ENCODE results near the gene ATP2C2.

ATP2C2 gene

DNA sequence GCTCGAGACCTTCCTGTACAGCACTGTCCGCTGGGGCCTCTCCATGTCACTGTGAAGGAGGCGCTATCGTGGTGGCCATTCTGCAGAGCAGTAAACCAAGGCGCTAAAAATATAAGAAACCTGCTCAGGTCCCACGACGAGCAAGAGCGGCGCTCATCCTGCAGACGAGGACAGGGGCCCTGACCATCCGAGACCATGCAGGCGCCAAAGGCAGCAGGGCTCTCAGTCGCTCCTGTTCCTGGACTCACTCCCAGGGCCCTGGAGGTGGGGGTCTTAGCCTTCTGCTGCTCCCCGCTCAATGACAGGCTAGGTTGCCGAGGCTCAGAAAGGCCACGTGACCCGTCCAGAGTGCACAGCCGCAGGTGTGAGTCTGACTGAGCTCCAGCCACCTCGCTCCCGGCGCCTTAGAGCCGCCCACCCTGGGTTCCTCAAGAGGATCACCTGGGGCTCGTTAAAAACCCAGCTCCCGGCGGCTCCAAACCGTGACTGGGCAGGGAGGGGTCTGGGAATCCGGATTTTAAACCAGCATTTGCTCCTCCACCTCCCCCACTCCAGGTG lies 509 bp upstream of the ATP2C2 start:
- TF ChIP-seq POLR2A (IDR thresholded peaks at IDR 0.05; ENCODE audit: low read depth, low read length) = no peak
- FAIRE-seq (no peak), DNase-seq (ENCODE audit: insufficient read length, low spot score) (no peak)

DNA sequence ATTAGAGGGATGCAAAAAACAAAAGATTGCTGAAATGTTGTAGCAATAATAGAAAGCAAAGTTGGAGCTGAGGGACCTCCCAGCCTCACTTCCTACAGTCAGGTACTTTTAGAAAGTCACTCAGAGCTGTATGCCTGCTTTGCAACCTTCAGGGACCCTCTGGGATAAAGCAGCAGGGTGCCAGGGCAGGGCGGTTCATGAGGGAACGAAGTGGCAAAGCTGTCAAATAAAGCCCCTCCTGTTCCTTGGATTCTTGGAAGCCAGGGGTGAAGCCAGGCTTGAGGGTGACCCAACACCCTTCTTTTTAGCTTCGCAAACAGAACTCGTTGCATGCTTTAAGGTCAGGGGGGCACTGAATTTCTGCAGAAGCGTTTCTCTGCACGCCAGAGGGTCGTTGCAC lies 767 bp downstream of the ATP2C2 start:
- DNase-seq (ENCODE audit: insufficient read length, low spot score) = no peak
- no peak for FAIRE-seq

DNA sequence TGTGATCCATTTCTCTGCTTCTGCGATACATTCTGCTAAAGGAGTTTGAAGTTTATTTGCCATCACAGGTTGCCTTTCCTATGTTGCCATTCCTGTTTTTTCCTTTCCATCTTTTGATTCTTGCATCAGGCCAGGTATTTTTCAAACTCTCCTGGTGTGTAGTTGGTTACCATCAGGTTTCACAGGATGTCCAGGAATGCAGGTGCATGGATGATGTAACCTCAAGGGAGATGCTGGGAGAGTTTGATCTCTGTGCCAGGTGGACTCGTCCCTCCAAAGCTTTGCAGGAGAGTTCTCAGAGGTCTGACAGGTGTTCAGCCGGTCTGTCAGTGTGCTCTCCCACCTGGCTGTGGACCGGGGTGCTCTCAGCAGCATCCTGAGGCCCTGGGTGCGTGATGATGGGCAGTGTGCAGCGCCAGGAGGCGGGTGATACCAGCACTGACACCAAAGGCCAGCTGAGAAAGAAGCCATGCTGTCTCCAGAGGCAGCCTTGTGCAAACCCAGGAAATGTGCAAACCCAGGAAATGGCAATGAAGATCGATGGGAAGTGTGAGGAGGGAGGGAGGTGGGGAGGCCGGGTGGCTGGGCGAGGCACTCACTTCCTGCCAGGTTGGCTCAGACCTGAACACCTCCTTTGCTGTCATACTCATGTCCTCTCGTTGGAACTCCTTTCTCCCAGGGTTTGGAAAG lies 1.7 kb downstream of the ATP2C2 start:
- TF ChIP-seq POLR2A (IDR thresholded peaks at IDR 0.05; ENCODE audit: low read depth, low read length) = no peak
- no peak for DNase-seq (ENCODE audit: insufficient read length, low spot score)
- no peak for FAIRE-seq

More for the DNA sequence above, 767 bp downstream of the ATP2C2 start:
- no peak for TF ChIP-seq POLR2A (IDR thresholded peaks at IDR 0.05; ENCODE audit: low read depth, low read length)

DNA sequence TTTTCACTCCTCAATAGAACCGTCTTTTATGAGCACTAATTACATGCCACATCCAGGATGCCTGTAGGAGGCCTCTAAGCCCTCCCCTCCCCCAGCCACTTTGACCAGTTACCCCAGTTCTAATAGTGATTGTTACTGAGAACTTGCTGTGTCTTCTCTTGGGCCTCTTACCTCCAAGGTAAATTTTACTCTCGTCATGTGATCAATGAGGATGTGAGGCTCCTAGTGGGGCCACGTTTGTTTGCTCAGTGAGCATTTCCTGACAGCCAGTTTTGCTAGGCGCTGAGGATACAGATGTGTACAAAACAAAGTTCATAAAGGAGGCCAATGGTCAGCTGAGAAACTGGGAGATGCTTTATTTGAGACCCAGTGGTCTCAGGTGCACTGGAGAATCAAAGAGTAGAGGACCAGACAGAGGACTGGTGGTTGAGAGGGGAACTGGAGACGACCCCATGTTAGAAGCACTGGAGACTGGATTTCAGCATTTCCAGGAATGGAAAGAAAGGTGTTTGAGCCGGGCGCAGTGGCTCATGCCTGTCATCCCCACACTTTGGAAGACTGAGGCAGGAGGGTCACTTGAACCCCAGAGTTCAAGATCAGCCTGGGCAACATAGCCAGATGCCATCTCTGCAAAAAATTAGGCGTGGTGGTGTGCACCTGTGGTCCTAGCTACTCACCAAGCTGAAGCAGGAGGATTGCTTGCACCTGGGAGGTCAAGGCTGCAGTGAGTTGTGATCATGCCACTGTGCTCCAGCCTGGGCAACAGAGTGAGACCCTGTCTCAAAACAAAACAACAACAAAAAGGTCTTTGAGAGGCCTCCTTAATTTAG lies 2.6 kb downstream of the ATP2C2 start:
- TF ChIP-seq POLR2A (IDR thresholded peaks at IDR 0.05; ENCODE audit: low read depth, low read length) = no peak

DNA sequence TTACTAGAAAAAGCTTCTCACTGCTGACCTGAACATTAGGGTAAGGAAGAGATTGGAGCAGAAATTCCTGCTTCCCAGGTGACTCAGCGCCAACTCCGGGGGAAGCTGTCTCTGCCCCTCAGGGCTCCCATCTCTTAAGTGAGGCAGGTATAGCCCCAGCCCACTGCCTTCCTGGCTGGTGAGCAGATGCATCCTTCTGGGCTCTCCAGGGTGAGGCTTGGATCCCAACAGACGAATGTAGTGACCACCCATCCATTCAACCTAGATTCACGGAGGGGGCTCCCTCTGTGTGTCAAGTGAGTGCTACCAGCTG lies 3.2 kb downstream of the ATP2C2 start:
- DNase-seq (ENCODE audit: insufficient read length, low spot score) = no peak
- TF ChIP-seq POLR2A (IDR thresholded peaks at IDR 0.05; ENCODE audit: low read depth, low read length) = no peak
- FAIRE-seq = no peak

More for the DNA sequence above, 2.6 kb downstream of the ATP2C2 start:
- FAIRE-seq (no peak), DNase-seq (ENCODE audit: insufficient read length, low spot score) (no peak)

DNA sequence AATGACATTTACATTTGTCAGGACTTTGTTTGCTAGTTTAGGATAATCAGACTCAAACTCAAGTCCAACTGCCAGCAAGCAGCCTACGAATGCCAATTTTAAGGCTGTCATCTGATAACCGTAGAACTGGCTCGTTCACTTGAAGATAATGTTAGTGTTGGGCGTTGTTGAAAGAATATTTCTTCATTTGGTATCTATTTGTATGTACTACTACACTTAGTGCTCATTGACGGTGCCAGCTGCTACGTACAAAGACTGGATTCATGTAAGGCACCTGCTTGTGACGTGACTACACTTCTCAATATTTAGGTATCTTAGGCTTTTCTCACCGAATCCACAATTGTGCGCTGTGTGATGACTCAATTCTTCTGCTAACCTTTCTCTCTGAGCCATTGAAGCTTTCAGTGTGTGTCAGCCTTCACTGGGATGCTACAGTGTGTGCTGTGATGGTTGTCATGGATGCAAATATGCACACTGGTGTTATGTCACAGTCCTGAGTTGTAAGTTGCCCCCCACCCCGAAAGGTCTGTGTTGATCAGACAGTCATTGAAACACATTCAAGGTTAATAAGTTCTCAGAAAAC lies 5.7 kb downstream of the ATP2C2 start:
- DNase-seq (ENCODE audit: insufficient read length, low spot score) (no peak), FAIRE-seq (no peak)
- no peak for TF ChIP-seq POLR2A (IDR thresholded peaks at IDR 0.05; ENCODE audit: low read depth, low read length)

DNA sequence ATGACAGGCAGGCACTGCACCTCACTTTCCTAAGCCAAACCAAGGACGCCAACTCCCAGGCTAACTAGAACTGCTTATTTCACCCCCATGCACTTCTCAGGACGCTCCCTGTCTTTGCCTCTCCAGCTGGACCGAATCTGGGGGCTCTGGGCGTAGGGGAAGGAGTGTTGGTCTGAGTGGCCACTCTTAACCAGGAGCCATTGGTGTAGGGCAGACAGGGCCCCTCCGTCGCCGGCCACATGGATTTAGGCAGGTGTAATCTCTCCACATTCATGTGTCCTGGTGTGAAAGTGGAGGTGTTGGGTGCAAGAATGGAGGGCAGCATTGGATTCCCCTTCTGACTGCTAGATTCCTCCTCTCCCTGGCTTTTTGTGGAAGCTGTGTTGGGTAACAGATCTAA lies 9.8 kb downstream of the ATP2C2 start:
- no peak for FAIRE-seq
- no peak for DNase-seq (ENCODE audit: insufficient read length, low spot score)
- no peak for TF ChIP-seq POLR2A (IDR thresholded peaks at IDR 0.05; ENCODE audit: low read depth, low read length)

DNA sequence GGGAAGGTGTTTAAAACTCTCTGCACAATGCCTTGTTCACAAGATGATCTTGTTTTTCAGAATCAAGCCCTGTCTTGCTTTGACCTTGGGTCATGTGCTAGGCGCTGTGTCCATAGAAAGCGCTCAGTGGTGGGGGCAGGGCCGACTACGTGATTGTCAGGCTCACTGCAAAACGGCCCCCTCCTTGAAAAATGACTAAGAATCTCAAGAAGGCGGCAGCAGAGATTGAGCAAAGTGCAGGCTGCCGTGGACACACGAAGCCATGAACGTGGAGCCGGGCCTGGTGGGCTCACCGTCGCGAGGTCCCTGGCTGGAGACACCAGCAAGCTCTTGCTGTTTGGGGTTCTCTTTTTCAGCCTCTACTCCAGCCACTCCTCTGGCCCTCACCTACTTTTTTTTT lies 10.2 kb downstream of the ATP2C2 start:
- no peak for DNase-seq (ENCODE audit: insufficient read length, low spot score)
- TF ChIP-seq POLR2A (IDR thresholded peaks at IDR 0.05; ENCODE audit: low read depth, low read length) = no peak
- no peak for FAIRE-seq

DNA sequence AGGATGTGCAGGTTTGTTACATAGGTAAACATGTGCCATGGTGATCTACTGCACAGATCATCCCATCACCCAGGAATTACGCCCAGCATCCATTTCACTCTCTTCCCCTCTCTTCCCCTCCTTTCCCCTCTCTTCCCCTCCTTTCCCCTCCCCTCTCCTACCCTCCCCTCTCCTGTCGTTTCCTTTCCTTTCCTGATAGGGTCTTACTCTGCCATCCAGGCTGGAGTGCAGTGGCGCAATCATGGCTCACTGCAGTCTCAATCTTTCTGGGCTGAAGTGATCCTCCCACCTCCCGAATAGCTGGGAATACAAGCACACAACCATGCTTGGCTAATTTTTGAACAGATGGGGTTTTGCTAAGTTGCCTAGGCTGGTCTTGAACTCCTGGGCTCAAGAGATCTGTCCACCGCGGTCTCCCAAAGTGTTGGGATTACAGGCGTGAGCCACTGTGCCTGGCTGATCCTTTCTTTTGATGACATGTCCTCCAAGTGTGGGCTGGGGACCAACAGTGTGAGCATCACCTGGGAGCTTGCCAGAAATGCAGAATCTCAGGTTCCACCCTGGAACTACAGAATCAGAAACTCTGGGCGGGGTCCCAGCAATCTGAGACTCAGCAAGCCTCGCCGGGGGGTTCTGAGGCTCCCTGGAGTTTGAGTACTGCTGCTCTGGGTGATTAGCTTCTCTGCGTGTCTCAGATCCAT lies 10.8 kb downstream of the ATP2C2 start:
- TF ChIP-seq POLR2A (IDR thresholded peaks at IDR 0.05; ENCODE audit: low read depth, low read length) = no peak
- FAIRE-seq (no peak), DNase-seq (ENCODE audit: insufficient read length, low spot score) (no peak)

DNA sequence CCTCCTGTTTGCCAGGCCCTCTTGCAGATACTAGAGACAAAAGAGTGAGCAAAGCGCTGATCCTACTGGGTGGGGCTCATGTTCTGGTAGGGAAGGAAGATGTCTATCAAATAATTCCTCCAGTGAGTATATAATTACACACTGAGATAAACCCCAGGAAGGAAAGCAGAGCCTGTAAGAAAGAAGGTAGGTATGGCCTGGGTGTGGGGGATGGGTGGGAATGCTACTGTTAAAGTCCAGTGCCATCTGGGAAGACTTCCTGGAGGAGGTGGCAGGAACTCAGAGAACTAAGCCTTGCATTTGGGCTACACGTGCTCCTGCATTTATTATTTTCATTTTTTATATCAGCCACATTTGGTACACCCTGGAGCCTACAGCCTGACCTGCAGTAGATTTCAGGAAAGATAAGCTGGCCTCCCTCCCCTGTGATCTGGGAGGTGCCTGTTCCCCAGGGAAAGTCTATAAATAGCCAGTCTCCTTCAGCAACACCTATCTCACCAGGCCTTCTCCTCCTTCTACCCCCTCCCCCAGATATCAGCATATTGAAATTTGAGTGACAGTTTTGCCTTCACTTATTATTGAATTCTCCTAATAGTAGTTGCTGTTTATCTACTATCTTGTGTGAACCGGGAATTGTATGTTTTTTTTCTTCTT lies 11.5 kb downstream of the ATP2C2 start:
- FAIRE-seq (no peak), DNase-seq (ENCODE audit: insufficient read length, low spot score) (no peak)

DNA sequence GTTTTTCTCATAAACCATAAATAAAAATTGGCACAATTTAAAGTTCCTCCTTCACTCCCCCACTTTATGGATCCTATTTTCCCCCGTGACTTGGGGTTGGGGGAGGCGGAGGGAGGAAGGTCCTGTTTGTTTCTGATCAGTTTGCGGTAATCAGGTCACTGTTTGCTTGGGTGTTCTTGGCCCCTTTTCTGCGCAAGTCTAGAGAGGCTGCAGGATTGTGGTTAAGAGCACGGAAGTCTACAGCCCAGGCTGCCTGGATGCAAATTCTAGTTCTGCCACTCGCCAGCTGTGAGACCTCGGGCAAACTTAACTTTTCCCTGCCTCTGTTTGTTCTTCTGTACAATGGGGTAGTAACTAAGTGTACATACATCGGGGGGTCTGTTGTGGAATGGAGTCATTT lies 12.1 kb downstream of the ATP2C2 start:
- TF ChIP-seq POLR2A (IDR thresholded peaks at IDR 0.05; ENCODE audit: low read depth, low read length) = no peak
- DNase-seq (ENCODE audit: insufficient read length, low spot score) = no peak
- FAIRE-seq = no peak

More for the DNA sequence above, 11.5 kb downstream of the ATP2C2 start:
- TF ChIP-seq POLR2A (IDR thresholded peaks at IDR 0.05; ENCODE audit: low read depth, low read length) = no peak

DNA sequence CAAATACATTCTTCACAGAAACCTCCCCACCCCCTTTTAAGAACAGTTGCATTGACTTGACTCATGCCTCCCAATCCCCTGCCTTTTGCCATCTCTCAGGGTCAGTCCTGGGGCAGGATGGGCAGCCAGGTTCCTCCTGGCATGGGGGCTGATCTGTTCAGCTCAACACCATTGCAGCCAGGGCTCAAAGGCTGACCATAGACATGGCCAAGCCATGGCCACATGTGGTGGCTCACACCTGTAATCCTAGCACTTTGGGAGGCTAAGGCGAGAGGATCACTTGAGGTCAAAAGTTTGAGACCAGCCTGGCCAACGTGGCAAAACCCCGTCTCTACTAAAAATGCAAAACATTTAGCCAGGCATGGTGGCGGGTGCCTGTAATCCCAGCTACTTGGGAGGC lies 14.1 kb downstream of the ATP2C2 start:
- FAIRE-seq = no peak
- no peak for DNase-seq (ENCODE audit: insufficient read length, low spot score)
- no peak for TF ChIP-seq POLR2A (IDR thresholded peaks at IDR 0.05; ENCODE audit: low read depth, low read length)

DNA sequence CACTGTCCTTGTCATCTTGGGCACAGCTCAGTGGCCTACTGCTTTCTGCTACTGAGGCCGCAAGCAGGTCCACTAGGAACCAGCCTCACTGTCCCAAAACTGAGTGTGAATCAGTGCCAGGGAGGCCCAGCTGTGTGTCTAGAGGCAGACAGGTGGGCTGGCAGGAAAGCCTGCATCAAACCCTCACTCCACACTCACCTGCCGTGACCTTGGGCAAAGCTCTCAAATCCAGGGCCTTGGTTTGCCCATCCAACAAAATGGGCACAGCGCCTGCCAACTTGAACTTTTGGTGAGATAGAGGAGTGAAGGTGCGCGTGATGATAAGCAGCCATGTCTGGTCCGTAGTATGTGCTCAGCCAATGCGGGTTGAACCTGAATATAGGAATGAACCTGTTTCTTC lies 14.8 kb downstream of the ATP2C2 start:
- no peak for TF ChIP-seq POLR2A (IDR thresholded peaks at IDR 0.05; ENCODE audit: low read depth, low read length)
- DNase-seq (ENCODE audit: insufficient read length, low spot score) (no peak), FAIRE-seq (no peak)

Data from H54 (cell line).